ENCODE data around the gene TNKS1BP1.

- TF ChIP-seq, protein P1, sequence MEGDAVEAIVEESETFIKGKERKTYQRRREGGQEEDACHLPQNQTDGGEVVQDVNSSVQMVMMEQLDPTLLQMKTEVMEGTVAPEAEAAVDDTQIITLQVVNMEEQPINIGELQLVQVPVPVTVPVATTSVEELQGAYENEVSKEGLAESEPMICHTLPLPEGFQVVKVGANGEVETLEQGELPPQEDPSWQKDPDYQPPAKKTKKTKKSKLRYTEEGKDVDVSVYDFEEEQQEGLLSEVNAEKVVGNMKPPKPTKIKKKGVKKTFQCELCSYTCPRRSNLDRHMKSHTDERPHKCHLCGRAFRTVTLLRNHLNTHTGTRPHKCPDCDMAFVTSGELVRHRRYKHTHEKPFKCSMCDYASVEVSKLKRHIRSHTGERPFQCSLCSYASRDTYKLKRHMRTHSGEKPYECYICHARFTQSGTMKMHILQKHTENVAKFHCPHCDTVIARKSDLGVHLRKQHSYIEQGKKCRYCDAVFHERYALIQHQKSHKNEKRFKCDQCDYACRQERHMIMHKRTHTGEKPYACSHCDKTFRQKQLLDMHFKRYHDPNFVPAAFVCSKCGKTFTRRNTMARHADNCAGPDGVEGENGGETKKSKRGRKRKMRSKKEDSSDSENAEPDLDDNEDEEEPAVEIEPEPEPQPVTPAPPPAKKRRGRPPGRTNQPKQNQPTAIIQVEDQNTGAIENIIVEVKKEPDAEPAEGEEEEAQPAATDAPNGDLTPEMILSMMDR (conservative IDR thresholded peaks at IDR 0.05) = no peak
- no peak for TF ChIP-seq EZH2 (IDR thresholded peaks at IDR 0.05; ENCODE audit: low read depth)
Observed at GRCh38 chr11:57320719-57321387, 3.9 kb downstream of the TNKS1BP1 start.

Measured in PC-9 (cell line).